ENCODE results near the gene LASP1. TPM values are rescaled to one million over a fixed set of nuclear protein-coding genes. Genes with fewer than 3 reads are reported as not detected.
A peak's percentile ranks its signal among the peaks of the same experiment; 100 is the strongest.

Gene LASP1
- total RNA-seq, 1 donor from 2014 or later: 201 TPM

- no peaks in the 10 kb centered on the region for H3K27me3 ChIP-seq (ENCODE audit: control insufficient read depth, insufficient read depth, low read length)
- no peaks in the 10 kb centered on the region for H3K36me3 ChIP-seq (ENCODE audit: control insufficient read depth, insufficient read depth, low read length)
- H3K4me3 ChIP-seq (ENCODE audit: low read depth, low read length): no peak overlapping the region
- no peak for TF ChIP-seq CTCF (IDR thresholded peaks at IDR 0.05; ENCODE audit: insufficient read depth, low read length, poor library complexity, severe bottlenecking)
- no peak for DNase-seq (ENCODE audit: low read depth)
Measured at GRCh38 chr17:38903404-38903803, 33.5 kb downstream of the LASP1 start.

GRCh38 chr17:38904892-38905291, 35.0 kb downstream of the LASP1 start:
- TF ChIP-seq CTCF (IDR thresholded peaks at IDR 0.05; ENCODE audit: insufficient read depth, low read length, poor library complexity, severe bottlenecking): no peak
- H3K36me3 ChIP-seq (ENCODE audit: control insufficient read depth, insufficient read depth, low read length): no peaks in the 10 kb centered on the region
- no peak for DNase-seq (ENCODE audit: low read depth)
- H3K27me3 ChIP-seq (ENCODE audit: control insufficient read depth, insufficient read depth, low read length): no peaks in the 10 kb centered on the region
- H3K4me3 ChIP-seq (ENCODE audit: low read depth, low read length): no peak overlapping the region

GRCh38 chr17:38905375-38905774, 35.5 kb downstream of the LASP1 start:
- TF ChIP-seq CTCF (IDR thresholded peaks at IDR 0.05; ENCODE audit: insufficient read depth, low read length, poor library complexity, severe bottlenecking): no peak
- Histone ChIP-seq H3K4me3 (ENCODE audit: low read depth, low read length) (no peak overlapping the region), H3K36me3 (ENCODE audit: control insufficient read depth, insufficient read depth, low read length) (no peaks in the 10 kb centered on the region), H3K27me3 (ENCODE audit: control insufficient read depth, insufficient read depth, low read length) (no peaks in the 10 kb centered on the region)
- DNase-seq (ENCODE audit: low read depth): no peak

GRCh38 chr17:38906460-38907228, 36.8 kb downstream of the LASP1 start:
- no peak overlapping the region for H3K4me3 ChIP-seq (ENCODE audit: low read depth, low read length)
- no peak for DNase-seq (ENCODE audit: low read depth)
- no peak for TF ChIP-seq CTCF (IDR thresholded peaks at IDR 0.05; ENCODE audit: insufficient read depth, low read length, poor library complexity, severe bottlenecking)
- H3K27me3 ChIP-seq (ENCODE audit: control insufficient read depth, insufficient read depth, low read length): no peaks in the 10 kb centered on the region
- no peaks in the 10 kb centered on the region for H3K36me3 ChIP-seq (ENCODE audit: control insufficient read depth, insufficient read depth, low read length)

GRCh38 chr17:38907930-38908675, 38.2 kb downstream of the LASP1 start:
- no peak for DNase-seq (ENCODE audit: low read depth)
- H3K36me3 ChIP-seq (ENCODE audit: control insufficient read depth, insufficient read depth, low read length): no peaks in the 10 kb centered on the region
- no peak overlapping the region for H3K4me3 ChIP-seq (ENCODE audit: low read depth, low read length)
- peak; percentile 8 for TF ChIP-seq CTCF (IDR thresholded peaks at IDR 0.05; ENCODE audit: insufficient read depth, low read length, poor library complexity, severe bottlenecking)
- no peaks in the 10 kb centered on the region for H3K27me3 ChIP-seq (ENCODE audit: control insufficient read depth, insufficient read depth, low read length)
